ENCODE results near the gene SEMA5A. TPM values are rescaled to one million over a fixed set of nuclear protein-coding genes. Genes with fewer than 3 reads are reported as not detected.

The SEMA5A gene
- total RNA-seq, 1 experiment from 2014 or later, result 9.3 TPM

DNA sequence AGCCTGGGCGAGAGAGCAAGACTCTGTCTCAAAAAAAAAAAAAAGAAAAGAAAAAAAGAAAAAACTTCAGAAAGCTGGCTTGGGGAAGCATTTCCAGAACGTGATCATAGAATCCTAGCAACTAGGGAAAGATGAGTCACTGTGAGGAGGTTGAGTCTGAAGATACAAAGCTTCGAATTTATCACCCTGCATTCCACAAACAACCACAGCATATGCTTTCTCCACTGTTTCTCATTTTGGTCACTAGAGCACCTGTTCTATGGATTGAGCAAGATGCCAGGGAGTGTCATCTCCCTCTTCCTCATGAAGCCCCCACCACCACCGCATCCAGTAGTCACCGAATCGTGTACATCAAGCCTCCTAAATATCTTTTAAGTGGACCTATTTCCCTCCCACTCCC is 37.9 kb downstream of the SEMA5A start:
- H3K36me3 Mint-ChIP-seq, result no peaks in the 10 kb centered on the region
- no peaks in the 10 kb centered on the region for H3K27me3 Mint-ChIP-seq (ENCODE audit: low read depth)
- no peak overlapping the region for H3K27ac Mint-ChIP-seq
- POLR2A ChIA-PET, result no interaction called here
- H3K9me3 Mint-ChIP-seq, result no peaks in the 10 kb centered on the region
- H3K4me1 Mint-ChIP-seq, result 0 out of 2 replicates have a peak, but pooled peaks cover 2% of the 10 kb centered on the region
- TF ChIP-seq, protein P1, sequence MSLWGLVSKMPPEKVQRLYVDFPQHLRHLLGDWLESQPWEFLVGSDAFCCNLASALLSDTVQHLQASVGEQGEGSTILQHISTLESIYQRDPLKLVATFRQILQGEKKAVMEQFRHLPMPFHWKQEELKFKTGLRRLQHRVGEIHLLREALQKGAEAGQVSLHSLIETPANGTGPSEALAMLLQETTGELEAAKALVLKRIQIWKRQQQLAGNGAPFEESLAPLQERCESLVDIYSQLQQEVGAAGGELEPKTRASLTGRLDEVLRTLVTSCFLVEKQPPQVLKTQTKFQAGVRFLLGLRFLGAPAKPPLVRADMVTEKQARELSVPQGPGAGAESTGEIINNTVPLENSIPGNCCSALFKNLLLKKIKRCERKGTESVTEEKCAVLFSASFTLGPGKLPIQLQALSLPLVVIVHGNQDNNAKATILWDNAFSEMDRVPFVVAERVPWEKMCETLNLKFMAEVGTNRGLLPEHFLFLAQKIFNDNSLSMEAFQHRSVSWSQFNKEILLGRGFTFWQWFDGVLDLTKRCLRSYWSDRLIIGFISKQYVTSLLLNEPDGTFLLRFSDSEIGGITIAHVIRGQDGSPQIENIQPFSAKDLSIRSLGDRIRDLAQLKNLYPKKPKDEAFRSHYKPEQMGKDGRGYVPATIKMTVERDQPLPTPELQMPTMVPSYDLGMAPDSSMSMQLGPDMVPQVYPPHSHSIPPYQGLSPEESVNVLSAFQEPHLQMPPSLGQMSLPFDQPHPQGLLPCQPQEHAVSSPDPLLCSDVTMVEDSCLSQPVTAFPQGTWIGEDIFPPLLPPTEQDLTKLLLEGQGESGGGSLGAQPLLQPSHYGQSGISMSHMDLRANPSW (CRISPR knock-in tag; conservative IDR thresholded peaks at IDR 0.05; ENCODE audit: low read depth), result no peak
- TF ChIP-seq ZNF219 (CRISPR knock-in tag; IDR thresholded peaks at IDR 0.05; ENCODE audit: borderline replicate concordance), result no peak
- TF ChIP-seq, protein P2, sequence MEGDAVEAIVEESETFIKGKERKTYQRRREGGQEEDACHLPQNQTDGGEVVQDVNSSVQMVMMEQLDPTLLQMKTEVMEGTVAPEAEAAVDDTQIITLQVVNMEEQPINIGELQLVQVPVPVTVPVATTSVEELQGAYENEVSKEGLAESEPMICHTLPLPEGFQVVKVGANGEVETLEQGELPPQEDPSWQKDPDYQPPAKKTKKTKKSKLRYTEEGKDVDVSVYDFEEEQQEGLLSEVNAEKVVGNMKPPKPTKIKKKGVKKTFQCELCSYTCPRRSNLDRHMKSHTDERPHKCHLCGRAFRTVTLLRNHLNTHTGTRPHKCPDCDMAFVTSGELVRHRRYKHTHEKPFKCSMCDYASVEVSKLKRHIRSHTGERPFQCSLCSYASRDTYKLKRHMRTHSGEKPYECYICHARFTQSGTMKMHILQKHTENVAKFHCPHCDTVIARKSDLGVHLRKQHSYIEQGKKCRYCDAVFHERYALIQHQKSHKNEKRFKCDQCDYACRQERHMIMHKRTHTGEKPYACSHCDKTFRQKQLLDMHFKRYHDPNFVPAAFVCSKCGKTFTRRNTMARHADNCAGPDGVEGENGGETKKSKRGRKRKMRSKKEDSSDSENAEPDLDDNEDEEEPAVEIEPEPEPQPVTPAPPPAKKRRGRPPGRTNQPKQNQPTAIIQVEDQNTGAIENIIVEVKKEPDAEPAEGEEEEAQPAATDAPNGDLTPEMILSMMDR (IDR thresholded peaks at IDR 0.05), result no peak
- TF ChIP-seq, protein P3, sequence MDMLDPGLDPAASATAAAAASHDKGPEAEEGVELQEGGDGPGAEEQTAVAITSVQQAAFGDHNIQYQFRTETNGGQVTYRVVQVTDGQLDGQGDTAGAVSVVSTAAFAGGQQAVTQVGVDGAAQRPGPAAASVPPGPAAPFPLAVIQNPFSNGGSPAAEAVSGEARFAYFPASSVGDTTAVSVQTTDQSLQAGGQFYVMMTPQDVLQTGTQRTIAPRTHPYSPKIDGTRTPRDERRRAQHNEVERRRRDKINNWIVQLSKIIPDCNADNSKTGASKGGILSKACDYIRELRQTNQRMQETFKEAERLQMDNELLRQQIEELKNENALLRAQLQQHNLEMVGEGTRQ (CRISPR knock-in tag; IDR thresholded peaks at IDR 0.05), result no peak
- CTCF ChIA-PET, result no interaction called here
- no peak overlapping the region for H3K4me3 Mint-ChIP-seq
- DNase-seq (ENCODE audit: low spot score) (no peak), ATAC-seq (no peak)

DNA sequence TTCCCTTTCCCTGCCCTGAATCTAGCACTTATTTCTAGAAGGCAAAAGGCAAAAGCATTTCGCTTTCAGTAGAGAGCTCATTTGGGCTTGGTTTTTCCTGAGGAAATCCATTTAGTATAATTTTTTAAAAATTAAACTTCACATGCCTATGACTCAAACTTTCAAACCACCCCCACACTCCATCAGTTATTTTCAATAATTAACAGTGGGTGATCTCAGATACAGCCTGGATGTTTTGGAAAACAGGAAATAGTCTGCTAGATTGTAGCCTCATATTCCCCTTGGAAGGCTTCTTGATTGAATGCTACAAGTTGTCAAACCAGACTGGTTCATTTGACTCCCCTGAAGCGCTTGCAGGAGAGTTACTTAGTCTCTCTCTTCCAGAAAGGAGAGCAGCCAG is 40.6 kb downstream of the SEMA5A start:
- H3K36me3 Mint-ChIP-seq, result no peaks in the 10 kb centered on the region
- ChIA-PET POLR2A (no interaction called here), CTCF (interaction anchor here (0.8 to 1.1 kb wide), 2 partner anchors 8 to 597 kb away, joined by 3 to 6 read pairs; no protein-coding TSS in a partner anchor)
- H3K27me3 Mint-ChIP-seq (ENCODE audit: low read depth), result no peaks in the 10 kb centered on the region
- H3K4me1 Mint-ChIP-seq, result no peaks in the 10 kb centered on the region
- DNase-seq (ENCODE audit: low spot score) (no peak), ATAC-seq (no peak)
- no peak overlapping the region for H3K4me3 Mint-ChIP-seq
- no peak overlapping the region for H3K27ac Mint-ChIP-seq
- no peaks in the 10 kb centered on the region for H3K9me3 Mint-ChIP-seq
- no peak for TF ChIP-seq ZNF423 (CRISPR knock-in tag; IDR thresholded peaks at IDR 0.05)
- no peak for TF ChIP-seq CREM (CRISPR knock-in tag; IDR thresholded peaks at IDR 0.05)
- TF ChIP-seq, protein P4, sequence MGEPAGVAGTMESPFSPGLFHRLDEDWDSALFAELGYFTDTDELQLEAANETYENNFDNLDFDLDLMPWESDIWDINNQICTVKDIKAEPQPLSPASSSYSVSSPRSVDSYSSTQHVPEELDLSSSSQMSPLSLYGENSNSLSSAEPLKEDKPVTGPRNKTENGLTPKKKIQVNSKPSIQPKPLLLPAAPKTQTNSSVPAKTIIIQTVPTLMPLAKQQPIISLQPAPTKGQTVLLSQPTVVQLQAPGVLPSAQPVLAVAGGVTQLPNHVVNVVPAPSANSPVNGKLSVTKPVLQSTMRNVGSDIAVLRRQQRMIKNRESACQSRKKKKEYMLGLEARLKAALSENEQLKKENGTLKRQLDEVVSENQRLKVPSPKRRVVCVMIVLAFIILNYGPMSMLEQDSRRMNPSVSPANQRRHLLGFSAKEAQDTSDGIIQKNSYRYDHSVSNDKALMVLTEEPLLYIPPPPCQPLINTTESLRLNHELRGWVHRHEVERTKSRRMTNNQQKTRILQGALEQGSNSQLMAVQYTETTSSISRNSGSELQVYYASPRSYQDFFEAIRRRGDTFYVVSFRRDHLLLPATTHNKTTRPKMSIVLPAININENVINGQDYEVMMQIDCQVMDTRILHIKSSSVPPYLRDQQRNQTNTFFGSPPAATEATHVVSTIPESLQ (CRISPR knock-in tag; IDR thresholded peaks at IDR 0.05), result no peak
- no peak for TF ChIP-seq NR2C2 (CRISPR knock-in tag; IDR thresholded peaks at IDR 0.05)
- no peak for TF ChIP-seq TP53 (CRISPR knock-in tag; IDR thresholded peaks at IDR 0.05)
- no peak for TF ChIP-seq TCF7 (CRISPR knock-in tag; IDR thresholded peaks at IDR 0.05; ENCODE audit: low read depth)
- TF ChIP-seq MXD4 (CRISPR knock-in tag; IDR thresholded peaks at IDR 0.05; ENCODE audit: borderline replicate concordance), result no peak
- TF ChIP-seq, protein P5, sequence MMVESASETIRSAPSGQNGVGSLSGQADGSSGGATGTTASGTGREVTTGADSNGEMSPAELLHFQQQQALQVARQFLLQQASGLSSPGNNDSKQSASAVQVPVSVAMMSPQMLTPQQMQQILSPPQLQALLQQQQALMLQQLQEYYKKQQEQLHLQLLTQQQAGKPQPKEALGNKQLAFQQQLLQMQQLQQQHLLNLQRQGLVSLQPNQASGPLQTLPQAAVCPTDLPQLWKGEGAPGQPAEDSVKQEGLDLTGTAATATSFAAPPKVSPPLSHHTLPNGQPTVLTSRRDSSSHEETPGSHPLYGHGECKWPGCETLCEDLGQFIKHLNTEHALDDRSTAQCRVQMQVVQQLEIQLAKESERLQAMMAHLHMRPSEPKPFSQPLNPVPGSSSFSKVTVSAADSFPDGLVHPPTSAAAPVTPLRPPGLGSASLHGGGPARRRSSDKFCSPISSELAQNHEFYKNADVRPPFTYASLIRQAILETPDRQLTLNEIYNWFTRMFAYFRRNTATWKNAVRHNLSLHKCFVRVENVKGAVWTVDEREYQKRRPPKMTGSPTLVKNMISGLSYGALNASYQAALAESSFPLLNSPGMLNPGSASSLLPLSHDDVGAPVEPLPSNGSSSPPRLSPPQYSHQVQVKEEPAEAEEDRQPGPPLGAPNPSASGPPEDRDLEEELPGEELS (CRISPR knock-in tag; IDR thresholded peaks at IDR 0.05), result no peak
- TF ChIP-seq, protein P6, sequence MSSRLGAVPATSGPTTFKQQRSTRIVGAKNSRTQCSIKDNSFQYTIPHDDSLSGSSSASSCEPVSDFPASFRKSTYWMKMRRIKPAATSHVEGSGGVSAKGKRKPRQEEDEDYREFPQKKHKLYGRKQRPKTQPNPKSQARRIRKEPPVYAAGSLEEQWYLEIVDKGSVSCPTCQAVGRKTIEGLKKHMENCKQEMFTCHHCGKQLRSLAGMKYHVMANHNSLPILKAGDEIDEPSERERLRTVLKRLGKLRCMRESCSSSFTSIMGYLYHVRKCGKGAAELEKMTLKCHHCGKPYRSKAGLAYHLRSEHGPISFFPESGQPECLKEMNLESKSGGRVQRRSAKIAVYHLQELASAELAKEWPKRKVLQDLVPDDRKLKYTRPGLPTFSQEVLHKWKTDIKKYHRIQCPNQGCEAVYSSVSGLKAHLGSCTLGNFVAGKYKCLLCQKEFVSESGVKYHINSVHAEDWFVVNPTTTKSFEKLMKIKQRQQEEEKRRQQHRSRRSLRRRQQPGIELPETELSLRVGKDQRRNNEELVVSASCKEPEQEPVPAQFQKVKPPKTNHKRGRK (CRISPR knock-in tag; IDR thresholded peaks at IDR 0.05; ENCODE audit: borderline replicate concordance), result no peak
- TF ChIP-seq ZNF232 (CRISPR knock-in tag; IDR thresholded peaks at IDR 0.05), result no peak
- TF ChIP-seq, protein P7, sequence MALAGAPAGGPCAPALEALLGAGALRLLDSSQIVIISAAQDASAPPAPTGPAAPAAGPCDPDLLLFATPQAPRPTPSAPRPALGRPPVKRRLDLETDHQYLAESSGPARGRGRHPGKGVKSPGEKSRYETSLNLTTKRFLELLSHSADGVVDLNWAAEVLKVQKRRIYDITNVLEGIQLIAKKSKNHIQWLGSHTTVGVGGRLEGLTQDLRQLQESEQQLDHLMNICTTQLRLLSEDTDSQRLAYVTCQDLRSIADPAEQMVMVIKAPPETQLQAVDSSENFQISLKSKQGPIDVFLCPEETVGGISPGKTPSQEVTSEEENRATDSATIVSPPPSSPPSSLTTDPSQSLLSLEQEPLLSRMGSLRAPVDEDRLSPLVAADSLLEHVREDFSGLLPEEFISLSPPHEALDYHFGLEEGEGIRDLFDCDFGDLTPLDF (CRISPR knock-in tag; IDR thresholded peaks at IDR 0.05), result no peak
- TF ChIP-seq, protein P8, sequence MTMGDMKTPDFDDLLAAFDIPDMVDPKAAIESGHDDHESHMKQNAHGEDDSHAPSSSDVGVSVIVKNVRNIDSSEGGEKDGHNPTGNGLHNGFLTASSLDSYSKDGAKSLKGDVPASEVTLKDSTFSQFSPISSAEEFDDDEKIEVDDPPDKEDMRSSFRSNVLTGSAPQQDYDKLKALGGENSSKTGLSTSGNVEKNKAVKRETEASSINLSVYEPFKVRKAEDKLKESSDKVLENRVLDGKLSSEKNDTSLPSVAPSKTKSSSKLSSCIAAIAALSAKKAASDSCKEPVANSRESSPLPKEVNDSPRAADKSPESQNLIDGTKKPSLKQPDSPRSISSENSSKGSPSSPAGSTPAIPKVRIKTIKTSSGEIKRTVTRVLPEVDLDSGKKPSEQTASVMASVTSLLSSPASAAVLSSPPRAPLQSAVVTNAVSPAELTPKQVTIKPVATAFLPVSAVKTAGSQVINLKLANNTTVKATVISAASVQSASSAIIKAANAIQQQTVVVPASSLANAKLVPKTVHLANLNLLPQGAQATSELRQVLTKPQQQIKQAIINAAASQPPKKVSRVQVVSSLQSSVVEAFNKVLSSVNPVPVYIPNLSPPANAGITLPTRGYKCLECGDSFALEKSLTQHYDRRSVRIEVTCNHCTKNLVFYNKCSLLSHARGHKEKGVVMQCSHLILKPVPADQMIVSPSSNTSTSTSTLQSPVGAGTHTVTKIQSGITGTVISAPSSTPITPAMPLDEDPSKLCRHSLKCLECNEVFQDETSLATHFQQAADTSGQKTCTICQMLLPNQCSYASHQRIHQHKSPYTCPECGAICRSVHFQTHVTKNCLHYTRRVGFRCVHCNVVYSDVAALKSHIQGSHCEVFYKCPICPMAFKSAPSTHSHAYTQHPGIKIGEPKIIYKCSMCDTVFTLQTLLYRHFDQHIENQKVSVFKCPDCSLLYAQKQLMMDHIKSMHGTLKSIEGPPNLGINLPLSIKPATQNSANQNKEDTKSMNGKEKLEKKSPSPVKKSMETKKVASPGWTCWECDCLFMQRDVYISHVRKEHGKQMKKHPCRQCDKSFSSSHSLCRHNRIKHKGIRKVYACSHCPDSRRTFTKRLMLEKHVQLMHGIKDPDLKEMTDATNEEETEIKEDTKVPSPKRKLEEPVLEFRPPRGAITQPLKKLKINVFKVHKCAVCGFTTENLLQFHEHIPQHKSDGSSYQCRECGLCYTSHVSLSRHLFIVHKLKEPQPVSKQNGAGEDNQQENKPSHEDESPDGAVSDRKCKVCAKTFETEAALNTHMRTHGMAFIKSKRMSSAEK (CRISPR knock-in tag; IDR thresholded peaks at IDR 0.05; ENCODE audit: borderline replicate concordance), result no peak
- TF ChIP-seq KAT7 (CRISPR knock-in tag; IDR thresholded peaks at IDR 0.05; ENCODE audit: borderline replicate concordance), result no peak
- TF ChIP-seq ZNF317 (CRISPR knock-in tag; IDR thresholded peaks at IDR 0.05; ENCODE audit: borderline replicate concordance, low read depth), result no peak

All from WTC11 (cell line).